HepG2 (cell line): ENCODE results near the gene MTCP1. TPM values are rescaled to one million over a fixed set of nuclear protein-coding genes. Genes with fewer than 3 reads are reported as not detected.

Experiments
- ATAC-seq: fragments of 200-7000 bp; cut with Tn5 transposase; 3 replicates; pipeline ENCODE4 v1.9.1; 2020; ENCODE audit warnings: mild to moderate bottlenecking, moderate library complexity
- BruUV-seq: library from RNA; stranded (reverse); fragments of 400-500 nt; replicated peaks from 2 replicates; lab custom pipeline; 2021; lab: Mats Ljungman, UMichigan
- CTCF ChIA-PET: fragments of 300-600 bp; formaldehyde crosslinking; extraction: SDS; loops from one replicate; lab custom pipeline; 2021; ENCODE audit warnings: low total read pairs, inconsistent platforms, low intra/inter-chr PET ratio; lab: Yijun Ruan, JAX
- POLR2A ChIA-PET: fragments of 350-600 bp; sonication (Branson Sonifier 250); formaldehyde crosslinking; loops from one replicate; lab custom pipeline; 2020; ENCODE audit warnings: antibody characterized with exemption, inconsistent platforms; lab: Yijun Ruan, JAX
- DNase-seq: peaks from one replicate; pipeline ENCODE4 v3.0.0-alpha.2; 2015; ENCODE audit warnings: low spot score
- FAIRE-seq: peaks from 3 replicates; lab custom pipeline; 2011; peaks lifted over from hg19 to GRCh38; lab: Jason Lieb, UNC
- H2AFZ ChIP-seq: one replicate; pipeline ENCODE4 v1.6.1; 2011; ENCODE audit warnings: low read length, inconsistent platforms
- H3K27ac ChIP-seq: fragments of 300-600 bp; 3 replicates; pipeline ENCODE4 v1.8.0; 2011; ENCODE audit warnings: mixed run types, mild to moderate bottlenecking, mixed read lengths, low read length, inconsistent platforms; ENCODE audit not compliant: insufficient read depth; ENCODE audit errors: extremely low read length
- H3K27me3 ChIP-seq, 2 experiments: fragments of 200-600 bp in 1 of 2; 2 replicates in 1 of 2; 3 replicates in 1 of 2; pipeline versions ENCODE4 v1.6.0 to v1.8.0; 2011; ENCODE audit warnings: low read length in 2 of 2, mild to moderate bottlenecking in 2 of 2, moderate library complexity in 2 of 2, inconsistent platforms in 1 of 2; ENCODE audit not compliant: insufficient read depth in 2 of 2, control insufficient read depth in 1 of 2
- H3K36me3 ChIP-seq, 2 experiments: fragments of 200-600 bp in 1 of 2; replicated peaks in 1 of 2; 2 replicates in 1 of 2; 3 replicates in 1 of 2; pipeline versions ENCODE4 v1.5.1 to v1.8.0; 2011; ENCODE audit warnings: low read length in 2 of 2, inconsistent platforms in 1 of 2; ENCODE audit not compliant: insufficient read depth in 2 of 2, control insufficient read depth in 1 of 2
- H3K4me1 ChIP-seq: 2 replicates; pipeline ENCODE4 v1.5.1; 2012; ENCODE audit warnings: low read length, inconsistent platforms; ENCODE audit not compliant: insufficient read depth
- H3K4me2 ChIP-seq: 2 replicates; pipeline ENCODE4 v1.6.0; 2011; ENCODE audit warnings: low read depth, low read length, inconsistent platforms
- H3K4me3 ChIP-seq, 3 experiments: fragments of 200-600 bp in 1 of 3; sonication (generic), shearing (Covaris generic) in 1 of 3; replicated peaks in 1 of 3; 2 replicates each; pipeline ENCODE4 v1.5.1; 2011 to 2016; ENCODE audit warnings: low read length in 3 of 3, inconsistent platforms in 2 of 3, low read depth in 2 of 3, mild to moderate bottlenecking in 2 of 3, control low read depth in 1 of 3, mixed read lengths in 1 of 3; ENCODE audit not compliant: insufficient read depth in 1 of 3
- H3K79me2 ChIP-seq: one replicate; pipeline ENCODE4 v1.6.1; 2011; ENCODE audit warnings: low read length, inconsistent platforms; ENCODE audit not compliant: insufficient read depth
- H3K9ac ChIP-seq: 2 replicates; pipeline ENCODE4 v1.6.0; 2011; ENCODE audit warnings: mild to moderate bottlenecking, low read depth, low read length, inconsistent platforms; ENCODE audit not compliant: insufficient read depth
- H3K9me3 ChIP-seq: 2 replicates; pipeline ENCODE4 v1.5.1; 2012; ENCODE audit warnings: mild to moderate bottlenecking, low read length
- H4K20me1 ChIP-seq: 2 replicates; pipeline ENCODE4 v1.6.0; 2011; ENCODE audit warnings: inconsistent platforms, mild to moderate bottlenecking, low read length, moderate library complexity; ENCODE audit not compliant: insufficient read depth
- CEBPG ChIP-seq: IDR thresholded peaks from 2 replicates; pipeline ENCODE4 v1.6.1; 2016
- CTCF ChIP-seq: sonication (generic); formaldehyde crosslinking; IDR thresholded peaks from 2 replicates; pipeline ENCODE4 v1.5.0; 2020; ENCODE audit warnings: mild to moderate bottlenecking, missing genetic modification reagents, moderate library complexity
- MBNL3 ChIP-seq: fragments of 250-450 bp; sonication (Bioruptor Pico); conservative IDR thresholded peaks from 2 replicates; pipeline ENCODE4 v1.8.0; 2022; ENCODE audit warnings: mild to moderate bottlenecking, inconsistent platforms
- MIER3 ChIP-seq: IDR thresholded peaks from 2 replicates; pipeline ENCODE4 v1.6.1; 2016; ENCODE audit warnings: missing compliant biosample characterization, borderline replicate concordance
- ZBTB44 ChIP-seq: sonication (generic); formaldehyde crosslinking; IDR thresholded peaks from 2 replicates; pipeline ENCODE4 v1.4.0; 2020; ENCODE audit warnings: missing genetic modification reagents
- ZFP82 ChIP-seq: sonication (generic); formaldehyde crosslinking; IDR thresholded peaks from 2 replicates; pipeline ENCODE4 v1.5.1; 2020; ENCODE audit warnings: mild to moderate bottlenecking, missing genetic modification reagents, borderline replicate concordance
- ZFP90 ChIP-seq: sonication (generic); formaldehyde crosslinking; IDR thresholded peaks from 2 replicates; pipeline ENCODE4 v1.8.0; 2022; ENCODE audit warnings: missing genetic modification reagents, mild to moderate bottlenecking, inconsistent platforms, borderline replicate concordance
- ZNF468 ChIP-seq: sonication (generic); formaldehyde crosslinking; IDR thresholded peaks from 2 replicates; pipeline ENCODE4 v1.8.0; 2022; ENCODE audit warnings: mild to moderate bottlenecking, moderate library complexity, missing genetic modification reagents
- WGBS: methylation state at CpG from one replicate; pipeline ENCODE4 v1.1.6; 2017; ENCODE audit warnings: low lambda C conversion rate; 5-methylcytosine and 5-hydroxymethylcytosine counted together
- in situ Hi-C: cut with HindIII; loops from 2 replicates; pipeline ENCODE4 v1.10.0; 2017; ENCODE audit warnings: low pct_unique_long_range_greater_than_20kb; ENCODE audit not compliant: extremely low pct_ligation_motif_present
- intact Hi-C: fragments of 100-400 bp; cut with micrococcal nuclease; formaldehyde crosslinking; loops from one replicate; pipeline ENCODE4 v1.10.0; 2022; ENCODE audit not compliant: unreplicated experiment
- polyA plus RNA-seq, 8 experiments: library from polyadenylated mRNA; depleted of rRNA in 3 of 8; stranded (reverse) in 7 of 8; unstranded in 1 of 8; fragments of >200 nt; fragmentation: Illumina TruSeq in 4 of 8; extraction: Trizol in 4 of 8; gene quantifications; 2 replicates each; pipeline versions ENCODE4 v1.2.1 to v1.2.3, GENCODE V29; 2011 to 2016; ENCODE audit warnings: low read depth in 4 of 8, missing spikeins in 1 of 8, mixed read lengths in 1 of 8; ENCODE audit not compliant: insufficient read depth in 1 of 8
- total RNA-seq, 5 experiments: library from RNA; depleted of rRNA; stranded (reverse); fragments of >200 nt; fragmentation: Illumina TruSeq; extraction: Trizol; gene quantifications; 2 replicates each; pipeline ENCODE4 v1.2.3, GENCODE V29; 2016; ENCODE audit warnings: low read depth in 1 of 5
- TF ChIP-seq, protein P1 (sequence below): sonication (generic); formaldehyde crosslinking; IDR thresholded peaks from 2 replicates; pipeline ENCODE4 v1.5.0; 2020; ENCODE audit warnings: mild to moderate bottlenecking, missing genetic modification reagents

MTCP1 gene
- total and polyA plus RNA-seq, 2 of the 13 experiments (the other 11 are each of a cell fraction or from before 2014, with no cell fraction given): 5.1 to 18.9 TPM

DNA sequence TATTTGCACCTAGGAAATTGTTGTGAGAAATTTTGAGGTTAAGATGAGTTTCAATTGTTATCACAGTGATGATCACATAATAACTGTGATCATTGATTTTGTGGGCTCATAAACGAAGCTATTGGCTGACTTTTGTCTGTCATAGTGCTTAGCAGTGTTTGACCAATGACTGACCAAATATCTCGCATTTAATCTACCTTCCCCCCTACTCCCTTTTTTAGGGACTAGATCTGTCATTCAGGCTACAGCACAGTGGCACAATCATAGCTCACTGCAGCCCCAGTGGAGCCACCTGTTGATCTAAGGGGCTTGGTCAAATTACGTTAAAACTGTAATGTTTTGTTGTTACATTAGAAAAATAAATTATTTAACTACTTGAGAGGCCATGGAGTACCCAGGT lies 42.8 kb downstream of the MTCP1 start:
- 14% methylated on average over 3 of the region's 3 CpGs for WGBS
- Histone ChIP-seq H4K20me1 (no peaks in the 10 kb centered on the region), H3K9ac (peak overlapping the region; percentile 89), H3K4me3 (peak overlapping the region; percentile 63 to 89 (median 78); a peak in 4 of 6 replicates), H3K27me3 (no peaks in the 10 kb centered on the region; a peak in 1 of 5 replicates), H3K9me3 (no peaks in the 10 kb centered on the region), H3K36me3 (no peaks in the 10 kb centered on the region), H2AFZ (no peak overlapping the region), H3K4me2 (peak overlapping the region; percentile 73), H3K4me1 (peaks cover 33% of the 10 kb centered on the region; the same call in 1 of the 2 replicates), H3K79me2 (peaks cover 31% of the 10 kb centered on the region), H3K27ac (peak overlapping the region; percentile 97)
- TF ChIP-seq ZFP90 (CRISPR knock-in tag) (peak; percentile 66; the same call in 1 of the 2 replicates), MIER3 (CRISPR knock-in tag) (no peak), CTCF (CRISPR knock-in tag) (0 out of 2 replicates have a peak, but pooled peaks have one; percentile 17)
- DNase-seq (no peak), ATAC-seq (no peak), FAIRE-seq (no peak)
- BruUV-seq: no TSS peak
- intact Hi-C loops (loop anchor here (5.0 kb wide), 1 partner anchor 44 kb away; the partner anchor contains the start of genes BRCC3, CMC4 and MTCP1), in situ Hi-C loops (no loop called here)
- CTCF ChIA-PET: no interaction called here
- POLR2A ChIA-PET: no interaction called here

DNA sequence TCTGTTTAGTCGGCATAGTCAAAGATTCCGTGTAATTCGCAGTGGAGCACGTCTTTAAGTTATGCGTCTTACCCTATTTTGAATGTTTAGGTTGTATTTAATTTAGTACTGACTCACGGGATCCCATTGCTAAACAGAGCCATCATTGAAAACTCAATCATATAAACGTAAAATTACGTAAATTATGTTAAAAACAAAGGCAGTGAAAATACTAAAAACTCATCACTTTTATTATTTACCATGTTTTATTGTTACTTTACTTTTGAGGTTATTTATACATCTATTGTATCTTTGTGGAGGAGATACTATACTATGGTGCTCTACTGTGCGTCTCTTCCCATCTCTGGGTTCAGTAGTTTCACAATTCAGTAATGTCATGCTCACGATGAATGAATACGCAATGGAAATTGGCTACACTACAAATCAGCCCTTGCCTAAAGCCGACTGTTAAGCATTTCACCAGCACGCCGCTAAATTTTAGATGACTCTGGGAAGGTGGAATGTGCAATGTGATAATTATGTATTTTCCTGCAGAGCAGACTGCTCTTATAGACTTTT lies 43.3 kb downstream of the MTCP1 start:
- intact Hi-C loops (loop anchor here (5.0 kb wide), 1 partner anchor 45 kb away; the partner anchor contains the start of genes BRCC3, CMC4 and MTCP1), in situ Hi-C loops (no loop called here)
- peak overlapping the region; percentile 73 for H3K4me2 ChIP-seq
- TF ChIP-seq, protein P1, sequence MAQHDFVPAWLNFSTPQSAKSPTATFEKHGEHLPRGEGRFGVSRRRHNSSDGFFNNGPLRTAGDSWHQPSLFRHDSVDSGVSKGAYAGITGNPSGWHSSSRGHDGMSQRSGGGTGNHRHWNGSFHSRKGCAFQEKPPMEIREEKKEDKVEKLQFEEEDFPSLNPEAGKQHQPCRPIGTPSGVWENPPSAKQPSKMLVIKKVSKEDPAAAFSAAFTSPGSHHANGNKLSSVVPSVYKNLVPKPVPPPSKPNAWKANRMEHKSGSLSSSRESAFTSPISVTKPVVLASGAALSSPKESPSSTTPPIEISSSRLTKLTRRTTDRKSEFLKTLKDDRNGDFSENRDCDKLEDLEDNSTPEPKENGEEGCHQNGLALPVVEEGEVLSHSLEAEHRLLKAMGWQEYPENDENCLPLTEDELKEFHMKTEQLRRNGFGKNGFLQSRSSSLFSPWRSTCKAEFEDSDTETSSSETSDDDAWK (CRISPR knock-in tag): no peak
- TF ChIP-seq CEBPG: 0 out of 2 replicates have a peak, but pooled peaks have one; percentile 5
- TF ChIP-seq MBNL3 (CRISPR knock-in tag): no peak
- TF ChIP-seq ZFP82 (CRISPR knock-in tag): 0 out of 2 replicates have a peak, but pooled peaks have one; percentile 17
- no peak for TF ChIP-seq ZBTB44
- TF ChIP-seq ZNF468 (CRISPR knock-in tag): no peak
- ATAC-seq (peak; percentile 8; the same call in 1 of the 3 replicates), DNase-seq (peak; percentile 11), FAIRE-seq (peak; percentile 30)
- H2AFZ ChIP-seq: no peak overlapping the region
- H3K36me3 ChIP-seq: no peaks in the 10 kb centered on the region
- CTCF ChIA-PET: no interaction called here
- H3K27me3 ChIP-seq: no peaks in the 10 kb centered on the region; a peak in 1 of 5 replicates
- POLR2A ChIA-PET: interaction anchor here (1.1 to 1.4 kb wide), 5 partner anchors 20 to 189 kb away, joined by 4 to 15 read pairs (median 7); partner anchors contain the start of gene VBP1
- no peaks in the 10 kb centered on the region for H3K9me3 ChIP-seq
- peak overlapping the region; percentile 89 for H3K9ac ChIP-seq
- peak overlapping the region; percentile 97 for H3K27ac ChIP-seq
- under 1% methylated on average over 11 of the region's 14 CpGs for WGBS
- no peaks in the 10 kb centered on the region for H4K20me1 ChIP-seq
- peak overlapping the region; percentile 63 to 89 (median 78) for H3K4me3 ChIP-seq
- peaks cover 33% of the 10 kb centered on the region; the same call in 1 of the 2 replicates for H3K4me1 ChIP-seq
- TSS peak; percentile 74 for BruUV-seq
- H3K79me2 ChIP-seq: peaks cover 31% of the 10 kb centered on the region
